Hematopoietic multipotent progenitor cell treated with erythropoietin and hydrocortisone succinate and interleukin-3 and kit ligand, for 6 days (in vitro differentiated cells): Measurements from ENCODE around the gene RAB26.
"Not testable (repeated sequence)": the region's sequence is repeated elsewhere in the genome, so short reads cannot be mapped to it uniquely, and the experiment has no call there.

ENCODE experiments used
- DNase-seq: peaks from one replicate; pipeline ENCODE4 v3.0.0-alpha.2; 2015

RAB26 gene

DNA sequence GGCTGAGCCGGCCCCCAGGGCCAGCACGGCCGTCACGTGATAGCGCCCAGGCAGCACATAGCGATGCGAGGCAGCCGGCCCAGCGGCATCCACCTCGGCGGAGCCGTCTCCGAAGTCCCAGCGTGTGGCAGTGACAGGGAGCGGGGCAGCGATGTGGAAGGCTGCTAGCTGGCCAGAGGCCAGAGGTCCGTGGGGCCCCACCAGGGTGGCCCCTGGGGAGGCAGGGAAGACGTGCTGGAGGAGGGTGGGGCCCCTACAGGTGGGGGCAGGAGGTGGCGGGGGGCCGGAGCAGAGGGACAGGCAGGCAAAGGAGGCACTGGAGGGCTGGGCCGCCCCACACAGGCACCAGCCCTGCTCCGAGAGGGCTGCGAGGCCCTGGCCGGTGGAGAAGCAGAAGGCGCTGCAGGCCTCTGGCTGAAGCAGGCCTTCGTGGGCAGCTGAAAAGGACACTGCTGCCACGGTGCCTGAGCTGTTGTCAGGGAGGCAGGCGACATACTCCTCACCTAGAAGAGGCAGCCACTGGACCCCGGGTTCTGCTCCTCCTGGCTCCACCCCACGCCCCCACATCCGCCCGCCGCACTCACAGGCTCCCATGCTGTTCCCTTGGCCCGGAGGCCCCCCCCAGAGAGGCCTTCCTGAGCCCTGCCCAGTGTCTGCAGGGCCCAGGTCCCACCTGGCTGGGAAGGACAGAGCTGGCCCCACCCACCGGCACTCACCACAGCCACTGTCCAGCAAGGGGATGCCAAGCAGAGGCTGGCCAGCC lies 30.3 kb upstream of the RAB26 start:
- not testable (repeated sequence) for DNase-seq

DNA sequence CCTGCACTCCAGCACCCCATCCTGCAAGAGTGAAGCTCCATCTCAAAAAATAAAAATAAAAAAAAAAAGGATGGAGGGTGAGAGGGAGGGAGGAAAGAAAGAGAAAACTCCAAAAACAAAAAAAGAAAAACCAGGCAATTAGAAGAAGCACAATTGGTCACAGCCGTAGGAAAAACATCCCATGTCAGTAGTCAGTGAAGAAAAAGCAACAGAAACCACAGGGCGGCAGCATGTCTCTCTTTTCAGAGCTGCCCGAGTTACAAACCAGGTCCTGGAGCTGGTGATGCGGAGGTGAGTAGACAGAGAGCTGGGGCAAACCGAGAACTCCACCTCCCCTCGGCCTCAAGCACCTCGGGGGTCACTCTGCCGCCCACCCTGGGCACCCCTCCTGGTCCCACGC lies 27.1 kb upstream of the RAB26 start:
- DNase-seq: peak; percentile 73

DNA sequence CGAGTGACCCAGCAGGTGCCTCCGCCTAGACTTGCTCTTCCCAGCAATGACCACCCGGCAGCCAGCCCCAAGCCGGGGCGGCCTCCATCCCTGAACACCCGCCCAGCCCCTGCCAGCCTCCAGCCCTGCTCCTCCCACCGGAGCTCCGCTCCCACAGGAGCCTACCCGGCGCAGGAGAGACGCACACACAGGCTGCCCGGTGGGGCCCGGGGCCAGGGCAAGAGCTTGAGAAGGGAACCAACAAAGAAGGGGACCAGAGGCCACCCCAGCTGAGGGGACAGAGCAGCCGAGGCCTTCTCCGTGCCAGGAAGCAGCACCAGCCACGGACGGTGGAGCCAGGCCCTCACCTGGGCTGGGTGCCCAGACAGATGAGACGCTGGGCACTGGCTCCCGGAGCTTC lies 26.6 kb upstream of the RAB26 start:
- no peak for DNase-seq

DNA sequence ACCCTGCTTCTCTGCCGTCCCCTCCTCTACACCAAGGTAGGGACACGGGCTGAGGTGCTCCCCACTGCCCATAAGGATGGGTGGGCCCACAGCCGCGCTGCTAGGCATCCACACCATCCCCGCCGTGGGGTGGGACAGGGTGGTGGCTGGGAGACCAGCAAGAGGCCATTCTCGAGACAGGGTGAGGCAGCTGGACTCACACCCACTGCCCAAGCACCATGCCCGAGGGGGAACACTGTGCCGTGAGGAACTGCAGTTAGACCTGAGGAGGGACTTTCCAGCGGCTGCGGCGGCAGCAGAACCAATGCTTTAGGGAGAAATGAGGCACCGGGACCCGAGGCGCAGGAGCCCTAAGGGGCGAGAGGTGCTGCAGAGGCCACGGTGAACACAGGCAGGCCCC lies 26.0 kb upstream of the RAB26 start:
- DNase-seq: no peak

DNA sequence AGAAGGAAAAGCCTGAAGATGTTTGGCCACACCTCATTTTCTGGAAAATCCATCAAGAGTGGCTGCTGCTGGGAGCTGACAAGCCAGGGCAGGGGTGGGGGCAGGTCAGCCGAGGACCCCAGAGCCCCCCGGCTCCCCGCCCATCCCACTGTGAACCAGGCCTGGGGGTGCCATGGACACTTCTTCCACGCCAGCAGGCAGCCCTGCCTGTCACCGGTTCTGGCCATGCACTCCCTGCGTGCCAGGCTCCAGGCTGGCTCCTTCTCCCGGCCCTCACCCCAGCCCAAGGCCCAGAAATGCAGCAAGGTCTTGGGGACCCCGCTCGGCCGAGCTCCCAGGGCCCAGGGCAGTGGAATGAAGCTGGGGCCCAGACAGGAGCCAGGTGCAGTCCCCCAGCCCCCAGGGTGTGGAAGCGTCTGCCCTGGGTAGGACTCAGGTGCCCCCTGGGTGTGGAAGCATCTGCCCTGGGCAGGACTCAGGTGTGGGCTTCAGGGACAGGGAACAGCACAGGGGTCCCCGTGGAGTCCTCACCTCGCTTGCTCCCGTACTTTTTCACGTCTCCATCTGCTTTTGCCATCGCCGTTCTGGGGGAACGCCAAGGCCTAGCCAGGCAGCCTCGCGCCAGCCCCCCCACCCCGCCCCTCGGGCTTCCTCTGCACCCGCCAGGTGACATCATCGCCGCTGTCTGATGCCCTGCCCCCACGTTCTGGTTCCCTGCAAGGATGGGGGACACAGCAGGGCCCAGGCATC lies 25.3 kb upstream of the RAB26 start:
- DNase-seq: not testable (repeated sequence)

DNA sequence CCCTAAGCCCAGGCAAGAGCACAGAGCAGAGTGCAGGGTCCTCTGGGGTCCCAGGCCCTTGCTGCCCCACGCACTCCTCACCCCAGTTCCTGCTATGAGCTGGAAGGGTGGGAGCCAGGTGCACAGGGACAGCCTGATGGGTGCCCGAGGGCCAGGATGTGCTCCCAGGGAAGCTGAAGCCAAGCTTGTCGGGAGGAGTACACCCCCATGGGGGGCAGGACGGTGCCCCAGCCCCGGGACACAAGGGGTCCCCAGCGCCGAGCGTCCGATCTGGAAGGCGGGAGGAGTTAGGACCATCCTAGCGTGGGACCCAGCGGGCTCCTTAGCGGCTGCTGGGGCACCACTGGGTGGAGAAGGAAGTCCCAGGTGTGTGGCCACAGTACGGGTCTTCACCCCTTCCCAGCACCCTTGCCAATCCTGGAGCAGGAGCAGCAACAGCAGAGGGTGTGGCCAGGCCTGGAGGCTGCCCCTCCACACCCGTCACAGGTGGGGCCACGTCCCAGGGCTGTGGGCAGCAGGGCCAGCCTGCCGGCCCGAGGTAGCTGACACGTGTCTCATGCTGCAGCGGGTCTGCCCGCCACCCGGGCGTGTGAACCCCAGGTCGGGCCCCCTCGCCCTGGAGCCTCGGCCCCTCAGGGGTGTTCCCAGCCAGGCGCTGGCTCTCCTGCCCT lies 24.6 kb upstream of the RAB26 start:
- not testable (repeated sequence) for DNase-seq

DNA sequence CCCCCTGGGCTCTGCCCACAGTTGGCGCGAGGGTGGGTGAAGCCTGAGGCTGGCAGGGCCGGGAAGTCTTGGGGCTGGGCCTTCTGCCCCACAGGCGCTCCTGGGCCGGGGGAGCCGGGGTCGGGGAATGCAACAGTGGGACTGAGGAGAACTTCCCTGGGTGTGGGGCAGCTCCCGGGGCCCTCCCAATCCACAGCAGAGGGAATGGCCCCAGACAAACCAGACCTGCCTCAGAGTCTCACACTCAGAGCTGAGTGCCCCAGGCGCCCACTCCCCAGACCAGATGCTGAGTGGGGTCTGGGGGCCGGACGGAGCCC lies 24.1 kb upstream of the RAB26 start:
- DNase-seq: not testable (repeated sequence)

DNA sequence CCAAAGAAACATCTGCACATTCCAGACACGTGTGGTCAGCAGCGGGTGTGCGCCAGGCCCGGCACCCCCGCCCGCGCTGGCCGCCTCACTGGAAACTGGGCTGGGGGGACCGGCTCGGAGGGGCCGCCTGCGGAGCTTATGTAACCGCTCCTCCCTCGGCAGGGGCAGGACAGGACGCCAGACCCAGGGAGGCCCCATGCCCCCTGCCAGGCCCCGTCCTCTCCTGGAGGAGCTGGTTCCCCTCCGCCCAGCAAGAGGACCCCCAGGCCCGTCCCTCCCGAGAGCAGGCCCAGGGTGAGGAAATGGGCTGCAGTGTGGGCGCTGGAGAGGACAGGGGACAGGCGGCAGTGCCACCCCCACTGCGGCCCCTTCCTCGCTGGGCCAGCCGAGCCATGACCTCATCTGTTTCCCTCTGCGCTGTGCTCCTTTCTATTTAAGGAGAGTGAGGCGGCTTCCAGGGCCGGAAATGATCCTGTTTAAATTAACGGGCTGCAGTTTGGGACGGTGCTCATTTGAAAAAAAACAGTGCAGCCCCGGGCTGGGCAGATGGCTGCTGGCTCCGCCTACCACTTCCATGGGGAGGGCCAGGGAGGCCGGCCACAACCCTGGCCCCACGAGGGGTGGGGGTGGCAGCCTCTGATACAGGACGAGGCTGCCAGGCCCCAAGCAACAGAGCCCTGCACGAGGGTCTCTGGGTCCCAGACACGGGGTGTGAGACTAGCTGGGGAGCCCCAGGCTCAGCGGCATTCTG lies 23.6 kb upstream of the RAB26 start:
- peak; percentile 34 for DNase-seq

DNA sequence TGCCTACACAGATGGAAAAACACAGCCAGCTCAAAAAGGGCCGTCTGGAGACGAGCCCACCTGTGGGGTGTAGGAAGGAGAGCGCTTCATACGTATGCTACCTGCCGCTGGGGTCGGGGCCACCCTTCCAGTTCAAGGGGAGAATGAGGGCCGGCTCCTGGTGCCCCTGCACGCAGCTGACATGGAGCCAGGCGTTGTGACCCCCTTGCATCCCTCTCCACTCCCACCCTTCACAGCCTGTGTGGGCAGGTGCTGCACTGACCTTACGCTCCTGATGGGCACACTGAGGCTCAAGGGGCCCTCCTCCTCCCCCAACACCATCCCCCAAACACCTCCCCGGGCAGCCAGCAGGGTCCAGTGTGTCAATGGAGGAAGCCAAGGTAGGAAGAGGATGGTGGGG lies 22.8 kb upstream of the RAB26 start:
- not testable (repeated sequence) for DNase-seq

DNA sequence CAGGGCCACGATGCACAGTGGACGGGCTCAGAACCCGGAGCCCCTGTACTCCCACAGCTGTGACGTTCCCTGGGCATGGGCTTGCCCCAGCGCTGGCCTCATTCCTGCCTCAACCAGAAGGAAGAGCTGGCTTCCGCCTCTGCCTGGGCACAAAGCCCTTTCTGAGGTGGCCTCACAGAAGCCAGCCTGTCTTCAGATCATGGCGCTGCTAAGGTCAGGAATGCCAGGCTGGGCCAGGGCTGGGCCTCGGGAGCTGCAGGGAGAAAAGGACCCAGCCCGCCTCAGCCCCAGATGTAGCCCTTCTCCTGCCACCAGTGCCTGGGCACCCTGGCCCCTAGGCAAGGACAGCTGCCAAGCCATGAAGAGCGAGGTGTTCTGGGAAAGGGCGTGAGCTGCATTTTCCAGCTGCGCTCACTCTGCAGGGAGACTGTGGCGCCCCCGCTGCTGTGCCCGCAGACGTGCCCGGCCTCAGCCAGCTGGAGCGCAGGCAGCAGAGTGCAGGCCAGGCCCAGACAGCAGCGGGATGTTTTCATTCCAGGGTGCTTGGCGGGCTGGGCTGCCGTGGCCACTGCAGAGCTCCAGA lies 22.2 kb upstream of the RAB26 start:
- not testable (repeated sequence) for DNase-seq

DNA sequence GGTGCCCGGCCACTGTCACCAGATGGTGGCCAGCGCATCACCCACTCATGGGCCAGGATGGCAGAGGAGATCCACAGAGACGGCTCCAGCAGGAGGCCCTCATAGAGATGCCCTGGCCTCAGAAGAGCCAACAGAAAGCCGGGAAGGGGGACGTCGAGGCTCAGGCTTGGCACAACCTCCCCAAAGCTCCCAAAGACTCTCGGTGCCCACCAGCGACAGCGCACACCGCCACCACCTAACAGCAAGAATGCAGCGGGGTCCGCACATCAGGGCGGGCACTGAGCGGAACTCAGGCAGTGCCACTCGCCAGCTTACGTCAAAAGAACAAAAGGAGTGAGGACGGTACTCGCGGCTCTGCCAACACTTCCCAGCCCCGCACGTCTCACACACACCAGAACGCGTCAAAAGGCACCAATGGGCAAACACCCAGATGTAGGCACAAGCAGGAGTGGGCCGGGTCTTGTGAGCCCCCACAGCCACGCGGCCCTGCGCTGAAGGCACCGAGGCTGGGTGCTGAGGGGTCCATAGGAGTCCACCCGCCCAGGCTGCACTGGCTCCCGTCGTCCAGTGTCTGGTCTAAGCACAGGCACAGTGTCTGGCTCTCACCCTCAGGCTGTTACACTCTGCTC lies 21.4 kb upstream of the RAB26 start:
- DNase-seq: not testable (repeated sequence)

DNA sequence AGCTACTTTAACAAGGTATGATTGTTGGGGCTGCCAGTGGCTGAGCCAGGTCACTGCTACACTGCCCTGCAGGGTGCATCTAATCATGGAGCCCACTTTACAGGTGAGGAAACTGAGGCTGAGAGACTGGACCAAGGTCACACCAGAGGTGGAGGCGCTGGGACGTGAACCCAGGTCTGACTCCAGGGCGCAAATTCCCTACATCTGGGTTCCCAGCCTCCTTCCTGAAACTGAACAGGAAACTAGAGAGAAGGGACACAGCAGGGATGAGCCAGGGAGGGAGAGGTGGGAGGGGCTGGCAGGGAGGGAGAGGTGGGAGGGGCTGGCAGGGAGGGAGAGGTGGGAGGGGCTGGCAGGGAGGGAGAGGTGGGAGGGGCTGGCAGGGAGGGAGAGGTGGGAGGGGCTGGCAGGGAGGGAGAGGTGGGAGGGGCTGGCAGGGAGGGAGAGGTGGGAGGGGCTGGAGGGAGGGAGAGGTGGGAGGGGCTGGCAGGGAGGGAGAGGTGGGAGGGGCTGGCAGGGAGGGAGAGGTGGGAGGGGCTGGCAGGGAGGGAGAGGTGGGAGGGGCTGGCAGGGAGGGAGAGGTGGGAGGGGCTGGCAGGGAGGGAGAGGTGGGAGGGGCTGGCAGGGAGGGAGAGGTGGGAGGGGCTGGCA lies 20.7 kb upstream of the RAB26 start:
- not testable (repeated sequence) for DNase-seq

DNA sequence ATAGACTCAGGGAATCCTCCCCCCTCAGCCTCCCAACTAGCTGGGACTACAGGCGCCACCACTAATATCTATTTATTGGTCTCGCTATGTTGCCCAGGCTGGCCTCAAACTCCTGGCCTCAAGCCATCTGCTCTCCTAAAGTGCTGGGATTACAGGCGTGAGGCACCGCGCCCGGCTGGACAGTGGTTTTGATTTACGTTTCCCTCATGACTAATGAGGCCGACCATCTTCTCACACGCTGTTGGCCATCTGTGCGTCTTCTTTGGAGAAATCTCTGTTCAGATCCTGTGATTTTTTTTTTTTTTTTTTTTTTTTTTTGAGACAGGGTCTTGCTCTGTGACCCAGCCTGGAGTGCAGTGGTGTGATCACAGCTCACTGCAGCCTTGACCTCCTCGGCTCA lies 19.2 kb upstream of the RAB26 start:
- DNase-seq: not testable (repeated sequence)

DNA sequence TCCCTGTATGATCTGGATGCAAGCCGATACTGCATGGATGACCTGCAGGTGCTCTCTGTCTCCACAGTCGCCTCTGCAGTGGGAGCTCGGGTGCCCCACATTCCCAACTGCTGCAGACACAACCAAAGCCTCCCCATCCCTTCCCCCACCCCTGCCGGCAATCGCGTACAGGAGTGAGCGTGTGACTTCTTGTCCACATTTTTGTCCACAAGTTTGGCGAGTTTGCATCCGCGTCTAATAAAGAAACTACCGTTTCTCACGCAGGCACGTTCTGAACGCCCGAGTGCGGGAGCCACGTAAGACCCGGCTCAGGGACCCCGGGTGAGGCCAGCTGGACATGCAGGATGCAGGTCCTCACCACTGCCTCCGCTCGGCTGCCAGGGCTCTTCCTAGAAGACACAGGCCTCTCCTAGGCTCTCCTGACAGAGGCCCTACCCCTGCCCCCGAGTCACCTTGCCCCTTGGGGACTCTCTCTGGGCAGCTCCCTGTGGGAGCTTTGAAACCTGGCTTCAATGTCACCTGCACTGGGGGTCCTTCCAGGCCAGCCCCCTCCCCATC lies 18.5 kb upstream of the RAB26 start:
- DNase-seq: not testable (repeated sequence)

DNA sequence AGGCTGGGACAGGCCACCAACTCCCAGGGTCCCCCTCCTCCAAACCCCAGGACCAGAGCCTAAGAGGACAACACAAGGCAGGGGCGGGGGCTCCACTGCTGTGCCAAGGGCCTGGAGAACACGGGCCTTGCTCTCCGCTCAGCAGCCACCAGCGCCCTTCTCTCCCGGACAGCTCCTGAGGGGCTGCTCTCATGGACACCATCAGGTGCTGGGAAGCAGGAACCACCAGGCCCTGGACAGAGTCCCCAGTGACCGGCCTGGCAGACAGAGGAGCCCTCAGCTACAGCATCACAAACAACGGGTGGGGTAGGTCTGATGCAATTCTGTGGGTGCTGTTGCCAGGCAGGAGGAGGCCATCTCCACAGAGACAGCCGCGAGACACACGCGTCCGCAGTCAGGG lies 14.6 kb upstream of the RAB26 start:
- DNase-seq: not testable (repeated sequence)

DNA sequence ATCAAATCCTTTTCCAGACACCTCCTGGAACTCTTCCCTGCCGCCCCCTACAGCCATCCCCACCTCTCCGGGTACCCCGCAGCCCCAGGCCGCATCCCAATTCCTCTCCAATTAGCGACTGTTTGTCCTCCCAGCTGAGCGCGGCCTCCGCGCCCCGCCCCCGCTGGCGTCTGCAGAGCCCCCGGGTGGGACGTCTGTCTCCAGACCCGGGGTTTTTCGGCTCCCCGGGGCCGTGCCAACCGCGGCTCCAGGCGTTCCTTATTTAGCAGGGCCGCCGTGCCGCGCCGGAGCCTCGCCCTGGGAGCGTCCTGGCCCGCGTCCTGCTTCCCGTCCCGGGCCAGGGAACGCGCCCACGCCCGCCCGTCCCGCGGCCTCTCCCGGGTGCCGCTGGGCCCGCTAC lies 13.4 kb upstream of the RAB26 start:
- DNase-seq: not testable (repeated sequence)

DNA sequence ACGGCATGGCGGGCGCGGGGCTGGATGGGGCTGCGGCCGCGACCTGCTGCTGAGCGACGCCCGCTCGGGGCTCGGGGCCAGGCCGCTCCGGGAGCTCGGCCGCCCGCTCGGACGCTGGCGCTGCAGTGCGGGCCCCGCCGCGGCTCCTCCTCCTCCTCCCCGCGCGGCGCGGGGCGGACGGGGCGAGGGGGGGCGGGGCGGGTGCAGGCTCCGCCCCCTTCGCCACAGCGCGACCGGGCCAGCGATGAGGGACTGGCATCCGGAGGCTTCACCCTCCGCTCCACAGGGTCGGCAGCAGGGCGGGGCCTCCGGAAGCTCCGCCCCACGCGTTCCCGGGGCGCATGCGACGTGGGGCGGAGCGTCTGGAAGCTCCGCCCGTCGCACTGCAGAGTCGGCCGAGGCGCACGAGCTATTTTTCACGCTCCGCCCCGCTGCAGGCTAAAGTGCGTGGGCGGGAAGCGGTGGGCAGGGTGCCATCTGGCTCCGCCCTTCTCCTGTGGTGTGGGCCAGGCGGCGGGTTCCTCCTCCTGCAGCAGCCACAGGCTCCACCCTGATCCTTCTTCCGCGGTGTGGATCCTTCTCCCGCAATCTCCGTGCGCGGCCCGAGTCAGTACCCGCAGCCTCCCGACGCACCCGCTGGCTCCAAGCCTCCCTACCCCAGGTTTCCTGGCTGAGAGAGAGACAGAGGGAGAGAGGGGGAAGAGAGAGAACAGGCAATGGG lies 12.5 kb upstream of the RAB26 start, which contains the start of gene PKD1:
Gene PKD1, minus strand, starts transcription at position 129 of the 721 bp plus-strand sequence. CDS start 209 bp downstream, outside the sequence.
- peak; percentile 92 for DNase-seq

DNA sequence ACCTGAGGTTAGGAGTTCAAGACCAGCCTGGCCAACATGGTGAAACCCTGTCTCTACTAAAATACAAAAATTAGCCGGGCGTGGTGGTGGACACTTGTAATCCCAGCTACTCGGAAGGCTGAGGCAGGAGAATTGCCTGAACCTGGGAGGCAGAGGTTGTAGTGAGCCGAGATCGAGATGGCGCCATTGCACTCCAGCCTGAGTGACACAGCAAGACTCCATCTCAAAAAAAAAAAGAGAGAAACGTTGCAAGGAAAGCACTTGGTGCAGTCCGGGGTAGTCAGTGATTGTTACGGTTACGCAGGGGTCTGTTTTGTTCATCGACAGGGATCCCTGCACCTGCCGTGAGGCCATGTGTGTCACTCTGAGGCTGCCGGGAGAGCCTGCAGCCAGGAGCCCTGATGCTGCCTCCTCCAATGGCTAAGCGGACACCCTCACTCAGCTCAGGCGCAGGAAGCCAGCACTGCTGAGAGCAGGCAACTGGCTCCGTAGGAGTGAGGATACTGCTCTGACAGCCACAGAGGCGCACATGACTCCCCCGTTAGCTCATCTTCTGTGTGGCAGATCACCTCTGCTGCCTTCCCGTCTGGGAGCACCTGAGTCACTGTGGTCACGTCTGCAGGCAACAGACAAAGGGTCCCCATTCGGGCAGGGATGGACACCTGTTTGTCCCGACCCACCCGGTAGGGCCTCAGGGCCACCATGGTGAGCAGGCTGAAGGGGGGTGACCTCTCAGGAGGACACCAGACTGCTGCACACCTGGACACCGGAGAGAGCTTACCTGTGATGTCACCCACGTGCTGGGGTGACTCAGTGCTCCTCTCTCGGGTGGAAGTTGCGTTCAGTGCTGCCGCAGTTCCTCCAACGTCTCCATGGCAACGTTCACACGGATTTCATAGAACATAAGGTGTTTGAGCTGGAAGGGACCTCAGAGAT lies 5.2 kb upstream of the RAB26 start:
- DNase-seq: no peak

DNA sequence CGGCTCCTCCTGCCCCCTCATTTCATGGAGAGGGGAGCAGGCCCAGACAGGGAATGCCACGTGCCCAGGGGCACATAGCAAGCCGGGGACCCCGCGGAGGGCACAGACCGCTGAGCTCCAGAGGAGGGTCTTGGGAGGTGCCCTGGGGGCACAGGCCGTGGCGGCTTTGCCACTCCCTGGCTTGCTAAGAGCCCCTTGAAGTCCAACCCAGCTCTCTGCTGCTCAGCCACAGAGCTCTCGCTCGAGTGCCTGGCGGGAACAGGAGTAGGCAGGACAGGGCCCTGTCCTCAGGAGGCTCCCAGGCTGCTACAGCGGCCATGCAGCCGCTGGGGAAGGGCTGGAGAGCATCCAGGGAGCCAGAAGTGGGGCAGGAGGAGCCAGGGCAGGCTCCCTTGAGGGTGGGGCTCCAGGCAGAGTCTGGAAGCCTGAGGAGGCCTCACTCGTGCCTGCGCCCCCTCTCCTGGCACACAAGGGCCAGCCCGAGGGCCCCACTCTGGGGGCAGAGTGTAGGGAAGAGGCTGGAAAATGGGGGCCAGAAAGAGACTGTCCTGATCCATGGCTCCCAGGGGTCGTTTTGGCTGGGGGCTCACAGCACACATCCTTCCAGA lies 4.4 kb upstream of the RAB26 start:
- no peak for DNase-seq
